ENCODE measurements around the gene RGS12.

The RGS12 gene

DNA sequence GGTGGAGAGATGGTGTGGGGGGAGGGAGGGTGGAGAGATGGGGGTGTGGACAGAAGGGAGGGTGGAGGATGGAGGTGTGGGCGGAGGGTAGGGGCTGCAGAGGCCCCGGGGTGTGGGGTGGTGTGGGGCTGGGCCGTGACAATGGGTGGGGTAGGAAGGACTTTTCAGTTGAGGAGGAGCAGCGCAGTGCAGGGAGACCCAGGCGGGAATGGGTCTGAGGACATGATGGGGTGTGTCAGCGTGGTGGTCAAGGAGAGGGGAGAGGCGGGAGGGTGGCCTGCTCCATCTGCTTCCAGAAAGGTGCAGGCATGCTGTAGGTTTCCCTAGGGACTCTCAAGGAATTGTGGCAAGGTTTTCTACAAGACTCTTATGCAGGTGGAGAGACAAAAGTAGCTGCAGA is 48.9 kb downstream of the RGS12 start:
- H3K4me1 ChIP-seq (ENCODE audit: control insufficient read depth in 1 of 2, insufficient read depth in 2 of 2, low read length in 2 of 2), result peaks cover 0 to 3% of the 10 kb centered on the region in 2 donors
- no peak overlapping the region for H3K9ac ChIP-seq (ENCODE audit: low read depth in 1 of 2, low read length in 2 of 2)
- no peaks in the 10 kb centered on the region for H3K9me3 ChIP-seq (ENCODE audit: control insufficient read depth in 1 of 2, low read length in 2 of 2)
- H3K4me3 ChIP-seq (ENCODE audit: low read depth in 1 of 2, low read length in 2 of 2), result no peak overlapping the region
- H3K27ac ChIP-seq (ENCODE audit: low read depth, low read length), result no peak overlapping the region
- H3K27me3 ChIP-seq (ENCODE audit: control insufficient read depth in 1 of 2, insufficient read depth in 2 of 2, low read length in 2 of 2), result no peaks in the 10 kb centered on the region
- H3K36me3 ChIP-seq (ENCODE audit: control insufficient read depth in 1 of 2, insufficient read depth in 2 of 2, low read length in 2 of 2), result no peaks in the 10 kb centered on the region

DNA sequence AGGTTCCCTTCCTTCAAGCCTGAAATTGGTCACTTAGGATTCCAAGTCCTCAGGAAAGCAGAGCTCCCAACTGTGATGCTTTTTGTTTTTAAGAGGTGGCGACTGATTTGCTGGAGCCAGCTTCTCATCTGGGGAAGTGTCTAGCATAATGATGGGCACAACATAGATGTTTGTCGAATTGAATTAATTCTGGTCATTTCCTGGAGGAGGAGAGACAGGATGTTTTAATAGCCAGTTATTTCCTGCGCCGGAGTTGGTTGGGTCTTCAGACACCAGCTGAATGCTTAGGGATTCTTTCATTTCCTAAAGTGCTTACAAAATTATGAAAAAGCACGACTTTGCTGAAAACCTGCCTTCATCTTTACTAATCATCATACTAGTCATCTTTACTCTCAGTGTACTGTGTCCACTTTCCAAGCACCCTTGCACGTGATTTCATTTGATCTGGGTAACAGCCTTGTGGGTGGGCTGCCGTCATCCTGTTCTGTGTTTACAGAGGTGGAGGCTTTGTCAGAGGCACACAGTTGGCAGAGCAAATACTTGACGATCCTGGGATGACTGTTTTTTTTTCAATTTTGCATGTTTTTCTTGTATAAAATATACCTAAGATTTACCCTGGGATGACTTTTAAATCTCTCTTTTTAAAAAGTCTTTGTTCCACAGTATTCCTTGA is 49.5 kb downstream of the RGS12 start:
- Histone ChIP-seq H3K4me1 (ENCODE audit: control insufficient read depth in 1 of 2, insufficient read depth in 2 of 2, low read length in 2 of 2) (peaks cover 0 to 3% of the 10 kb centered on the region in 2 donors), H3K4me3 (ENCODE audit: low read depth in 1 of 2, low read length in 2 of 2) (no peak overlapping the region), H3K36me3 (ENCODE audit: control insufficient read depth in 1 of 2, insufficient read depth in 2 of 2, low read length in 2 of 2) (no peaks in the 10 kb centered on the region), H3K27ac (ENCODE audit: low read depth, low read length) (no peak overlapping the region), H3K27me3 (ENCODE audit: control insufficient read depth in 1 of 2, insufficient read depth in 2 of 2, low read length in 2 of 2) (no peaks in the 10 kb centered on the region), H3K9me3 (ENCODE audit: control insufficient read depth in 1 of 2, low read length in 2 of 2) (no peaks in the 10 kb centered on the region), H3K9ac (ENCODE audit: low read depth in 1 of 2, low read length in 2 of 2) (no peak overlapping the region)
